ENCODE measurements around the gene XRCC6. TPM values are rescaled to one million over a fixed set of nuclear protein-coding genes. Genes with fewer than 3 reads are reported as not detected.

XRCC6 gene
- total and polyA plus RNA-seq, 2 of the 13 experiments (the other 11 are each of a cell fraction or from before 2014, with no cell fraction given), result 124 to 625 TPM

GRCh38 chr22:41612603-41613306 lies 8.3 kb upstream of the XRCC6 start:
- POLR2A ChIA-PET, result interaction anchor here (0.6 to 1.5 kb wide), 5 partner anchors 9 to 59 kb away, joined by 3 to 7 read pairs (median 6); partner anchors contain the start of genes DESI1, PMM1 and XRCC6
- H3K27ac ChIP-seq (ENCODE audit: extremely low read length, insufficient read depth, low read length), result no peak overlapping the region
- TF ChIP-seq ZNF501 (CRISPR knock-in tag; IDR thresholded peaks at IDR 0.05) (no peak), ZNF703 (CRISPR knock-in tag; IDR thresholded peaks at IDR 0.05; ENCODE audit: borderline replicate concordance) (no peak), CSRNP2 (CRISPR knock-in tag; conservative IDR thresholded peaks at IDR 0.05; ENCODE audit: low read depth) (no peak), SNAI1 (CRISPR knock-in tag; IDR thresholded peaks at IDR 0.05; ENCODE audit: borderline replicate concordance) (no peak), RCOR2 (CRISPR knock-in tag; IDR thresholded peaks at IDR 0.05) (no peak), ZNF225 (CRISPR knock-in tag; IDR thresholded peaks at IDR 0.05) (no peak), ZBED4 (CRISPR knock-in tag; IDR thresholded peaks at IDR 0.05; ENCODE audit: borderline replicate concordance) (no peak), SIX1 (CRISPR knock-in tag; IDR thresholded peaks at IDR 0.05; ENCODE audit: borderline replicate concordance) (no peak), PAWR (CRISPR knock-in tag; IDR thresholded peaks at IDR 0.05; ENCODE audit: borderline replicate concordance) (no peak), ZNF609 (CRISPR knock-in tag; IDR thresholded peaks at IDR 0.05; ENCODE audit: borderline replicate concordance) (no peak), ZNF567 (CRISPR knock-in tag; IDR thresholded peaks at IDR 0.05; ENCODE audit: borderline replicate concordance) (no peak)
- no TSS peak for BruUV-seq (replicated peaks)
- peaks cover 46% of the 10 kb centered on the region for H3K4me1 ChIP-seq (ENCODE audit: insufficient read depth, low read length)
- no peaks in the 10 kb centered on the region for H3K27me3 ChIP-seq (ENCODE audit: control insufficient read depth in 1 of 2, insufficient read depth in 2 of 2, low read length in 2 of 2)
- H2AFZ ChIP-seq (ENCODE audit: low read length), result no peak overlapping the region
- CTCF ChIA-PET (ENCODE audit: low intra/inter-chr PET ratio, low total read pairs), result interaction anchor here (1.0 kb wide), 1 partner anchor 35 kb away, joined by 3 read pairs; no protein-coding TSS in a partner anchor
- WGBS (ENCODE audit: low lambda C conversion rate), result 89% methylated on average over 6 of the region's 6 CpGs
- H4K20me1 ChIP-seq (ENCODE audit: insufficient read depth, low read length), result no peaks in the 10 kb centered on the region
- DNase-seq (ENCODE audit: low spot score), result no peak
- H3K4me3 ChIP-seq (replicated peaks in 1 of 3; ENCODE audit: insufficient read depth in 1 of 3, low read depth in 2 of 3, low read length in 3 of 3), result no peak overlapping the region
- H3K9ac ChIP-seq (ENCODE audit: insufficient read depth, low read depth, low read length), result no peak overlapping the region
- no peaks in the 10 kb centered on the region for H3K36me3 ChIP-seq (replicated peaks in 1 of 2; ENCODE audit: control insufficient read depth in 1 of 2, insufficient read depth in 2 of 2, low read length in 2 of 2)
- no peaks in the 10 kb centered on the region for H3K9me3 ChIP-seq (ENCODE audit: low read length)
- FAIRE-seq, result no peak
- in situ Hi-C loops (cut with HindIII; ENCODE audit: extremely low pct_ligation_motif_present, low pct_unique_long_range_greater_than_20kb), result no loop called here
- intact Hi-C loops (cut with micrococcal nuclease; ENCODE audit: unreplicated experiment), result no loop called here
- ATAC-seq, result no peak
- H3K79me2 ChIP-seq (ENCODE audit: insufficient read depth, low read length), result no peaks in the 10 kb centered on the region
- no peak overlapping the region for H3K4me2 ChIP-seq (ENCODE audit: low read depth, low read length)
